Immature natural killer cell (primary cell): ENCODE results near the gene NOX4. TPM values are rescaled to one million over a fixed set of nuclear protein-coding genes. Genes with fewer than 3 reads are reported as not detected.
"Not testable (repeated sequence)": the region's sequence is repeated elsewhere in the genome, so short reads cannot be mapped to it uniquely, and the experiment has no call there.

Source experiments
- DNase-seq, 3 donors: peaks; one replicate each; pipeline ENCODE4 v3.0.0; 2022; ENCODE audit warnings: mixed read lengths in 1 of 3
- H3K27ac Mint-ChIP-seq, 6 donors: one replicate each; pipeline ENCODE4 v1.8.0; 2020; ENCODE audit warnings: mixed read lengths in 6 of 6, mild to moderate bottlenecking in 5 of 6, inconsistent platforms in 4 of 6, moderate library complexity in 3 of 6
- H3K27me3 Mint-ChIP-seq, 3 donors: one replicate each; pipeline ENCODE4 v1.8.0; 2020 to 2021; ENCODE audit warnings: low read depth in 3 of 3, mild to moderate bottlenecking in 3 of 3, mixed read lengths in 3 of 3, moderate library complexity in 3 of 3, inconsistent platforms in 1 of 3
- H3K36me3 Mint-ChIP-seq, 3 donors: one replicate each; pipeline ENCODE4 v1.8.0; 2020; ENCODE audit warnings: mixed read lengths in 3 of 3, inconsistent platforms in 2 of 3, mild to moderate bottlenecking in 2 of 3
- H3K4me1 Mint-ChIP-seq, 2 donors: one replicate each; pipeline ENCODE4 v1.8.0; 2020; ENCODE audit warnings: inconsistent platforms in 2 of 2, mild to moderate bottlenecking in 2 of 2, mixed read lengths in 2 of 2, moderate library complexity in 1 of 2
- H3K4me3 Mint-ChIP-seq, 5 donors: one replicate each; pipeline ENCODE4 v1.8.0; 2020; ENCODE audit warnings: mild to moderate bottlenecking in 5 of 5, mixed read lengths in 5 of 5, inconsistent platforms in 3 of 5, moderate library complexity in 3 of 5
- H3K9me3 Mint-ChIP-seq, 6 donors: one replicate each; pipeline ENCODE4 v1.8.0; 2020; ENCODE audit warnings: mild to moderate bottlenecking in 6 of 6, mixed read lengths in 6 of 6, inconsistent platforms in 4 of 6, moderate library complexity in 3 of 6
- polyA plus RNA-seq, 3 donors: library from polyadenylated mRNA; unstranded; fragments of 300-500 nt; fragmentation: Illumina TruSeq; gene quantifications; one replicate each; pipeline ENCODE4 v1.2.3, GENCODE V29; 2021

NOX4 gene
- polyA plus RNA-seq, 3 donors from 2014 or later: not detected

- Mint-ChIP-seq H3K36me3 (no peaks in the 10 kb centered on the region), H3K9me3 (peaks cover 7 to 46% (median 24%) of the 10 kb centered on the region in 6 donors), H3K27ac (no peak overlapping the region), H3K4me3 (no peak overlapping the region), H3K27me3 (peaks cover 0 to 5% (median 0%) of the 10 kb centered on the region in 3 donors), H3K4me1 (no peaks in the 10 kb centered on the region)
- no peak for DNase-seq
These were observed 47.5 kb downstream of the NOX4 start for GRCh38 chr11:89443361-89444322.

DNA sequence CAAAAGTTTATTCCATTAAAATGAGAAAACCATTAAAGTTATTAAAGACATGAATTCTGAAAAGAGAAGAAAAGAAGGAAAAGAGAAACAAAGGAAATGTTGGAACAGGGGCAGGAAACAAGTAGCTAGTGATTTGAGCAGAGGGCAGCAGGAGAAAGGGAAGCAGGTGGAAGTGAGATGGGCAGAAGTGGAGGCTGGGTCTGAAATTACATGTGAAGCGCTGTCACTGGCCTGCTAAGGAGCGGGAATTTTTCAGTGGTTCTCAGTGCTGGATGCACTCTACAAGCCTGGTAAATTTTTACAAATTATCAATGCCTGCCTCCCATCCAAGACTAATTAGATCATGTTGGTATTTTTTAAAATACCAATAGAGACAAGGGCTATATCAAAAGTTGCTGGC is 48.4 kb downstream of the NOX4 start:
- DNase-seq: no peak
- no peaks in the 10 kb centered on the region for H3K36me3 Mint-ChIP-seq
- H3K27me3 Mint-ChIP-seq: peaks cover 0 to 5% (median 0%) of the 10 kb centered on the region in 3 donors
- H3K9me3 Mint-ChIP-seq: peaks cover 7 to 42% (median 22%) of the 10 kb centered on the region in 6 donors
- no peak overlapping the region for H3K4me3 Mint-ChIP-seq
- no peaks in the 10 kb centered on the region for H3K4me1 Mint-ChIP-seq
- H3K27ac Mint-ChIP-seq: no peak overlapping the region

DNA sequence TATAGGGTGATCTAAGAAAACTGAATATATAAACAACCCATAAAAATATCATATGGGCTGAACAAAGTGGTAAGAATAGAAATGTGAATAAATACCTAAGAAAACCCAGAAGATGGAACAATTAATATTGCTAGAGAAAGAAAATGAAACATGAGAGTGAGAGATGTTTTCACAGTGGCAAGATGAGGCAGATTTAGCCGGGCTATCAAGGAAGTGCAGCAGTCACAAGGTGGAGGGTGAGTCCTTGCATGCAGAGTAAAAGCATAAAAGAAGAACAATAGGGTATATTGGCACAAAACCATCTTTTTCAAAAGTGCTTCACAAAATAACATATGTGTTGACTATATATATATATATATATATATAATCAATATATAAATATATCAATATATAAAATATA is 49.6 kb downstream of the NOX4 start:
- DNase-seq: no peak
- no peak overlapping the region for H3K4me3 Mint-ChIP-seq
- H3K4me1 Mint-ChIP-seq: no peaks in the 10 kb centered on the region
- no peaks in the 10 kb centered on the region for H3K36me3 Mint-ChIP-seq
- peaks cover 0 to 3% (median 0%) of the 10 kb centered on the region in 3 donors for H3K27me3 Mint-ChIP-seq
- peaks cover 6 to 37% (median 21%) of the 10 kb centered on the region in 6 donors for H3K9me3 Mint-ChIP-seq
- H3K27ac Mint-ChIP-seq: no peak overlapping the region

- Mint-ChIP-seq H3K4me1 (no peaks in the 10 kb centered on the region), H3K27ac (no peak overlapping the region), H3K27me3 (no peaks in the 10 kb centered on the region), H3K4me3 (no peak overlapping the region), H3K9me3 (peaks cover 0 to 5% (median 2%) of the 10 kb centered on the region in 6 donors), H3K36me3 (no peaks in the 10 kb centered on the region)
- no peak for DNase-seq
These were observed 53.9 kb downstream of the NOX4 start for GRCh38 chr11:89437317-89437716.

DNA sequence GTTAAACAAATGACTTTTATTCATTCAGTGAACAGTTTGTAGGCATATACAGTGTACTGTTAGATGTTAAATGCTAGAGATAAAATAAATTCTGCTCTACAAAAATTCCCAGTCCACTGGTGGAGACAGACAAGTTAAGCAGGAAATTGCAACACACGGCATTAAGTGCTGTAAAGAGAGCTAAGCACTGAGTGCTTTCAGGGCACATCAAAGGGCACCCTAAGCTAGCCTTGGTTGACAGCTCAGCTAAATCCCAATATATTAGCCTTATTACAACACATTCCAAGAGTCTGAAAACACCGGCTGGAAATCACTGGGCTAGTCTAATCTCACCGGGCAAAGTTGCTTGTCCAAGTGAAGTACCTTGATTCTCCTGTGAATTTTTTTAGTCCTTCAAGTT is 55.1 kb downstream of the NOX4 start:
- no peak overlapping the region for H3K27ac Mint-ChIP-seq
- H3K9me3 Mint-ChIP-seq: peaks cover 0 to 5% (median 1%) of the 10 kb centered on the region in 6 donors
- DNase-seq: no peak
- H3K4me3 Mint-ChIP-seq: no peak overlapping the region
- no peaks in the 10 kb centered on the region for H3K27me3 Mint-ChIP-seq
- H3K4me1 Mint-ChIP-seq: no peaks in the 10 kb centered on the region
- no peaks in the 10 kb centered on the region for H3K36me3 Mint-ChIP-seq

DNA sequence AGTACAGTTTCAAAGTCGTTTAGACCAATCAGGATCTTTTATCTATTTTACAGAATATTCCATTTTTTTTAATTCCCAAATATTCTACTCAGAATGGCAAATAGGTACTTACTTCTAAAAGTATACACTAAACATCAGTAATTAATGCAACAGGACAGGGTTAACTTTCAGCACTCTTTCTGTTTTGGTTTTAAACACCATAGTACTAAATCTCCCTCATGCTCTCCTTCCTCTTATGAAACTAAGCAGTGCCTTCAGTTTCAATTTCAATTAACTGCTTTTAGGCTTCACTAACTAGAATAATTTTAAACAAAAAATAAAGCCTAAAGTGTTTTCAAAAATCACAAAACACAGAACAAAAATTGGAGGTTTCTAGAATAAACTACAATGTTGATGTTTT is 57.9 kb downstream of the NOX4 start:
- Mint-ChIP-seq H3K36me3 (no peaks in the 10 kb centered on the region), H3K27ac (no peak overlapping the region), H3K4me3 (no peak overlapping the region), H3K4me1 (no peaks in the 10 kb centered on the region), H3K9me3 (peaks cover 5 to 19% (median 11%) of the 10 kb centered on the region in 6 donors), H3K27me3 (no peaks in the 10 kb centered on the region)
- no peak for DNase-seq

GRCh38 chr11:89432182-89432581 is 59.0 kb downstream of the NOX4 start:
- H3K4me3 Mint-ChIP-seq, H3K27me3 Mint-ChIP-seq, H3K36me3 Mint-ChIP-seq, H3K4me1 Mint-ChIP-seq, H3K27ac Mint-ChIP-seq, DNase-seq: not testable (repeated sequence)
- peaks cover 5 to 24% (median 14%) of the 10 kb centered on the region in 6 donors for H3K9me3 Mint-ChIP-seq

DNA sequence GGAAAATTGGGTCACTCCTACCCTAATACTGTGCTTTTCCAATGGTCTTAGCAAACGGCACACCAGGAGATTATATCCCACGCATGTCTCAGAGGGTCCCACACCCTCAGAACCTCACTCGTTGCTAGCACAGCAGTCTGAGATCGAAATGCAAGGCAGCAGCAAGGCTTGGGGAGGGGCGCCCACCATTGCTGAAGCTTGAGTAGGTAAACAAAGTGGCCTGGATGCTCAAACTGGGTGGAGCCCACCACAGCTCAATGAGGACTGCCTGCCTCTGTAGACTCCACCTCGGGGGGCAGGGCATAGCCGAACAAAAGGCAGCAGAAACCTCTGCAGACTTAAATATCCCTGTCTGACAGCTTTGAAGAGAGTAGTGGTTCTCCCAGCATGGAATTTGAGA is 64.7 kb downstream of the NOX4 start:
- H3K36me3 Mint-ChIP-seq, DNase-seq, H3K27me3 Mint-ChIP-seq, H3K4me3 Mint-ChIP-seq, H3K27ac Mint-ChIP-seq, H3K4me1 Mint-ChIP-seq: not testable (repeated sequence)
- H3K9me3 Mint-ChIP-seq: peaks cover 2 to 44% (median 17%) of the 10 kb centered on the region in 6 donors

GRCh38 chr11:89421718-89422117 is 69.5 kb downstream of the NOX4 start:
- no peak overlapping the region for H3K27ac Mint-ChIP-seq
- H3K36me3 Mint-ChIP-seq: no peaks in the 10 kb centered on the region

DNA sequence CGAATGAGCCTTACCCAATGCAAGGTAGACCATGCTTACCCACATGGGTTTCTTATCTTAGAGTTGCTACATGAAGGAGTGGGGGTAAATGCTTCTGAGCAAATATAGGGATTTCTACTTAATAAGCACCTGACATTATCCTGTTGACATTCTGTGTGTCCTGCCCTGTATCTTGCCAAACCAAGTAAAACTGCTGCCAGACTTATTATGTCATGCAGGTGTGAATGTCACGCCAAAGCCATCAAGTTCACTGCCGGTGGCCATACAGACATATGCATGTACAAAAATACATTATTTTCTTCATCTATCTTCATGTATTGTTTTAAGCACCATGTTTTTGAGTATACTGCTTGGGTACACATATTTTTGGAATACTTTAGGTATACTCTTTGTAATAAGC is 70.2 kb downstream of the NOX4 start:
- Mint-ChIP-seq H3K27me3 (no peaks in the 10 kb centered on the region), H3K4me1 (no peaks in the 10 kb centered on the region), H3K4me3 (no peak overlapping the region), H3K9me3 (peaks cover 1 to 32% (median 5%) of the 10 kb centered on the region in 6 donors), H3K27ac (no peak overlapping the region), H3K36me3 (no peaks in the 10 kb centered on the region)
- DNase-seq: no peak

More at GRCh38 chr11:89421718-89422117, 69.5 kb downstream of the NOX4 start:
- H3K9me3 Mint-ChIP-seq: peaks cover 0 to 28% (median 5%) of the 10 kb centered on the region in 6 donors
- DNase-seq: no peak
- no peaks in the 10 kb centered on the region for H3K4me1 Mint-ChIP-seq
- no peaks in the 10 kb centered on the region for H3K27me3 Mint-ChIP-seq
- no peak overlapping the region for H3K4me3 Mint-ChIP-seq

DNA sequence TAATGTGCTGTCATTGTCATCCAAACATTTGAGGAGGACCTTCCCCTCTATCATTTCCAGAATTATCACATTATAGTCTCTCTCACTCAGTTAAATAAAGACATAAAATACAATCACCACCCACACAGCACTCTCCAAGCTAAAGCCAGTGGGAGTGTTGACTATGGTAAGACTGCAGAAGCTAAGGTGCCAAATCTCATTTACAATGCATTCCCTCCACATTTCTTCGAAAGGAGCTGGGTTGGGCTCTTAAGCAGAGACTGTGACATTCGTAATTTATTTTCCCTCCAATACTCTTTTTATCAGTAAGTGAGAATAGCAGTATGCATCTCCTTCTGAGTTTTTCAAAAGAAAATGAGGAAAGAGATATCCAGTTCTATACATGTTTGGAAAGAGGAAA is 74.2 kb downstream of the NOX4 start:
- DNase-seq: no peak
- Mint-ChIP-seq H3K27ac (no peak overlapping the region), H3K36me3 (no peaks in the 10 kb centered on the region), H3K4me3 (no peak overlapping the region), H3K9me3 (peaks cover 0 to 17% (median 7%) of the 10 kb centered on the region in 6 donors), H3K27me3 (no peaks in the 10 kb centered on the region), H3K4me1 (no peaks in the 10 kb centered on the region)

GRCh38 chr11:89411112-89411511 is 80.1 kb downstream of the NOX4 start:
- not testable (repeated sequence) for H3K4me3 Mint-ChIP-seq, H3K4me1 Mint-ChIP-seq, H3K27me3 Mint-ChIP-seq, DNase-seq, H3K27ac Mint-ChIP-seq, H3K36me3 Mint-ChIP-seq
- peaks cover 2 to 20% (median 12%) of the 10 kb centered on the region in 6 donors for H3K9me3 Mint-ChIP-seq

DNA sequence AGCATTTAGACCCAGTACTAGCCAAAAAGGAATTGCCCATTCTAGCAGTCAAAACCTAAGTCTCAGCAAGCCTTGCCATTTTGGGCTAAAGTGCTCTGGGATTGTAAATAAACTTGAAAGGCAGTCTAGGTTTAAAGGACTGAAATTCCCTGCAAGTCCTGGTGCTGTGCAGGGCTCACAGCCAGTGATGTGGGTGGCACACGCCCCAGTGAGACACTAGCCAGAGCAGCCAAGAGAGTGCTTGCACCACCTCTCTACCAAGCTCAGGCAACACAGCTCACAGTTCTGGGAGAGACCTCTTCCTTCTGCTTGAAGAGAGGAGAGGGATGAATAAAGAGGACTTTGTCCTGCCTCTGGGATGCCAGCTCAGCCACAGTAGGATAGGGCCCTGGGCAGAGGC is 80.5 kb downstream of the NOX4 start:
- not testable (repeated sequence) for H3K4me1 Mint-ChIP-seq, H3K4me3 Mint-ChIP-seq, H3K36me3 Mint-ChIP-seq, H3K27ac Mint-ChIP-seq, H3K27me3 Mint-ChIP-seq, DNase-seq
- peaks cover 2 to 22% (median 13%) of the 10 kb centered on the region in 6 donors for H3K9me3 Mint-ChIP-seq

DNA sequence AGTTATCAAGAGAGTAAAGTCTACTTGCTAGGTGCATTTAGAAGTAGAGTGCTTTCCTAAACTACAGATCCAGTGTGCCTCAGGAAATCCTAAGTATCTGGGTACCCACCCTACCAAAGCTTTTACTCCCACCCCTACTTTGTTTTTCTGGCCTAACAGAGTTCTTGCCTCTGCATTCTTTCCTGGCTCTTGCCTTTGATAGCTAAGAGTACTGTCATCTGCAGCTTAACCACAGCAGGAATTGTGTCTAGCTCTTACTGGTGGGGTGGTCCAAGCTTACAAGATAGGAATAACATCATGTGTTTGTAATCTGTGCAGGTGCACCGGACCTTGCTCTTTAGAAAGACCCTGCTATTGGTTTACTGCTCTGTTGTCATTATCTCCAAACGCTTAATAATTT is 82.7 kb downstream of the NOX4 start:
- H3K4me3 Mint-ChIP-seq, DNase-seq, H3K36me3 Mint-ChIP-seq, H3K27ac Mint-ChIP-seq, H3K27me3 Mint-ChIP-seq, H3K4me1 Mint-ChIP-seq: not testable (repeated sequence)
- H3K9me3 Mint-ChIP-seq: peaks cover 2 to 28% (median 14%) of the 10 kb centered on the region in 6 donors
